H1 (cell line): ENCODE measurements around the gene PDZD8. TPM values are rescaled to one million over a fixed set of nuclear protein-coding genes. Genes with fewer than 3 reads are reported as not detected.

Experiments
- CBX5 ChIP-seq: fragments of 300-800, 300-1000 bp; sonication (generic); IDR thresholded peaks from 2 replicates; pipeline ENCODE4 v1.7.1; 2016; ENCODE audit warnings: antibody characterized with exemption, low read length, low read depth
- CHD7 ChIP-seq: fragments of 300-600 bp; sonication (generic); IDR thresholded peaks from 2 replicates; pipeline ENCODE4 v1.7.1; 2012; ENCODE audit warnings: low read length, moderate library complexity, mild to moderate bottlenecking, inconsistent platforms; ENCODE audit not compliant: insufficient replicate concordance
- EP300 ChIP-seq, 2 experiments: IDR thresholded peaks; 1 replicate in 1 of 2; 2 replicates in 1 of 2; pipeline ENCODE4 v1.6.1; 2011 to 2012; ENCODE audit warnings: low read depth in 2 of 2, low read length in 2 of 2, mild to moderate bottlenecking in 2 of 2, borderline replicate concordance in 1 of 2, inconsistent platforms in 1 of 2, moderate library complexity in 1 of 2
- GTF2F1 ChIP-seq: IDR thresholded peaks from 2 replicates; pipeline ENCODE4 v1.6.1; 2012; ENCODE audit warnings: low read depth, low read length, improper control_type of control experiment, borderline replicate concordance
- HDAC2 ChIP-seq, 2 experiments: fragments of 300-600 bp in 1 of 2; sonication (generic) in 1 of 2; IDR thresholded peaks; 2 replicates each; pipeline ENCODE4 v1.6.1; 2011 to 2012; ENCODE audit warnings: low read depth in 2 of 2, low read length in 2 of 2, mild to moderate bottlenecking in 2 of 2, moderate library complexity in 2 of 2, borderline replicate concordance in 1 of 2, inconsistent platforms in 1 of 2
- HDAC6 ChIP-seq: IDR thresholded peaks from one replicate; pipeline ENCODE4 v1.7.1; 2012; ENCODE audit warnings: low read depth, mild to moderate bottlenecking, inconsistent platforms, low read length, moderate library complexity
- MAFK ChIP-seq: IDR thresholded peaks from 2 replicates; pipeline ENCODE4 v1.6.1; 2012; ENCODE audit warnings: low read depth, mild to moderate bottlenecking, improper control_type of control experiment, low read length
- NRF1 ChIP-seq: IDR thresholded peaks from 2 replicates; pipeline ENCODE4 v1.6.1; 2011; ENCODE audit warnings: mild to moderate bottlenecking, low read depth, low read length, improper control_type of control experiment
- POLR2AphosphoS5 ChIP-seq: IDR thresholded peaks from 2 replicates; pipeline ENCODE4 v1.6.1; 2011; ENCODE audit warnings: low read depth, low read length
- SIX5 ChIP-seq: IDR thresholded peaks from 2 replicates; pipeline ENCODE4 v1.6.1; 2011; ENCODE audit warnings: mild to moderate bottlenecking, low read depth, low read length
- SRF ChIP-seq: IDR thresholded peaks from 2 replicates; pipeline ENCODE4 v1.6.1; 2011; ENCODE audit warnings: mild to moderate bottlenecking, low read depth, low read length, moderate library complexity
- TBP ChIP-seq: IDR thresholded peaks from 2 replicates; pipeline ENCODE4 v1.6.1; 2011; ENCODE audit warnings: low read depth, low read length, improper control_type of control experiment
- YY1 ChIP-seq: IDR thresholded peaks from 2 replicates; pipeline ENCODE4 v1.6.1; 2011; ENCODE audit warnings: low read depth, mild to moderate bottlenecking, low read length
- polyA plus RNA-seq, 7 experiments: library from polyadenylated mRNA; depleted of rRNA in 3 of 7; stranded (reverse) in 5 of 7; unstranded in 2 of 7; fragments of >200 nt in 5 of 7; fragments of 200-250 nt in 2 of 7; gene quantifications; 1 replicate in 5 of 7; 2 replicates in 1 of 7; 4 replicates in 1 of 7; pipeline versions ENCODE4 v1.2.1 to v1.2.3, GENCODE V29; 2011 to 2013; ENCODE audit warnings: missing spikeins in 2 of 7, mixed read lengths in 2 of 7
- total RNA-seq: library from RNA; stranded (reverse); fragmentation: NEBNext Ultra II Directional; extraction: Animal tissue kit (Norgen Biotek cat#: 25700); gene quantifications from 2 replicates; pipeline ENCODE4 v1.2.1, GENCODE V29; 2021

Gene PDZD8
- total and polyA plus RNA-seq, 2 of the 8 experiments (the other 6 are each of a cell fraction or from before 2014, with no cell fraction given), result 10.9 to 50.1 TPM

GRCh38 chr10:117334066-117334465 is 41.2 kb downstream of the PDZD8 start (continued):
- TF ChIP-seq CHD7 (no peak), NRF1 (no peak), GTF2F1 (no peak), YY1 (no peak), HDAC2 (IDR thresholded peaks at IDR 0.05; ENCODE audit: borderline replicate concordance in 1 of 2, low read depth in 2 of 2, low read length in 2 of 2) (no peak), EP300 (IDR thresholded peaks at IDR 0.05; ENCODE audit: borderline replicate concordance in 1 of 2, low read depth in 2 of 2, low read length in 2 of 2) (no peak), HDAC6 (no peak), CBX5 (no peak), POLR2AphosphoS5 (no peak), TBP (no peak), SIX5 (no peak), SRF (no peak), MAFK (no peak)
